GM19043 (cell line): Measurements from ENCODE around the gene UCKL1.
"Not testable (repeated sequence)": the region's sequence is repeated elsewhere in the genome, so short reads cannot be mapped to it uniquely, and the experiment has no call there.

Experiments
- ATAC-seq: cut with Tn5 transposase; IDR thresholded peaks from one replicate; pipeline ENCODE4 v1.9.1; 2021; ENCODE audit warnings: low read depth; ENCODE audit not compliant: unreplicated experiment

Gene UCKL1

DNA sequence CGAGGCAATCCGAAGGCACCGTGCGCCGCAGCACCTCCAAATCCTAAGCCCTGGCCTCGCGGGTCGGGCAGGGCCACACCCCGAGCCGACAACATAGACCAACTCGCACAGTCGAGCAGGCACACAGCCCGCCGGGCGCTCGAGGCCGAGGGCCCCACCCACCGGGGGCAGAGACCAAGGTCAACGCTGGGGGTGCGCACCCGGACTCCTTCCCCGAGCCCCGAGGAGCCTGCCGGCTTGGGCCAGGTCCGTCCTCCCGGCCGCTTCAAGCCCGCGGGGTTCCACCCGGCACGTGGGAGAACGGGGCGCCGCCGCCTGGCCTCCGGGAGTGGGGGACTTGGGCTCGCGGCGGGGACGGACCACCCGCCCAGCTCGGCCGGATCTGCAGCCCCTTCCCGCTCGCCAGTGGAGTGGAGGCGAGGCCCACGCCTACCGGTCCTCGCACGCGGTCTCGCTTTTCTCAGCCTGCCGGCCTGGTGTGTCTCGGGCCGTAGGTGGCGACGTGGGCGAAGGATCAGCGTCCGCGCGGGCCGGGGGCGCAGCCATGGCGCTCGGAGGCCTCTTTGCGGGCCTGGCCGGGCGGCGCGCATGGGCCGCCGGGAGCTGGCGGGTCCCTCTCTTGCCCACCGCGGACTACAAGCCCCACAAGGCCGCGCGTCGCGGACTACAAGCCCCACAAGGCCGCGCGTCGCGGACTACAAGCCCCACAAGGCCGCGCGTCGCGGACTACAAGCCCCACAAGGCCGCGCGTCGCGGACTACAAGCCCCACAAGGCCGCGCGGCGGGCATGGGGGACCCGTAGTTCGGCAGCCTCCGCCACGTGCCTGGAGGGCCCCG lies at the start of gene UCKL1:
Gene UCKL1 (minus strand): TSS at position 590 of the 837 bp plus-strand sequence. CDS start 44 bp downstream, at position 546.
- ATAC-seq: peak; percentile 60

DNA sequence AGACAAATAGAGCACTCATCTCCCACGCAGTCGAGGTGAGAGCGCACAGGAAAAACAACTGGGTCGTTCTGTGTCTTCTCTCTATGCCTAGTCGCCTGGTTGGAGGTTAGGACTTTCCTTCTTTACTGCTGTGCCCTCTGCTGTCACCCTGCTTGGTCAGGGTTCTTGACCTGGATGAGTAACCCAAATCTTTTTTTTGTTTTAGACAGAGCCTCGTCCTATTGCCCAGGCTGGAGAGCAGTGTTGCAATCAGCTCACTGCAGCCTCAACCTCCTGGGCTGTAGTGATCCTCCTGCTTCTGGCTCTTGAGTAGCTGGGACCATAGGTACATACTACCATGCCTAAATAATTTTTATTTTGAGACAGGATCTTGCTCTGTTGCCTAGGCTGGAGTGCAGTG lies 49.2 kb upstream of the UCKL1 start:
- ATAC-seq: no peak

DNA sequence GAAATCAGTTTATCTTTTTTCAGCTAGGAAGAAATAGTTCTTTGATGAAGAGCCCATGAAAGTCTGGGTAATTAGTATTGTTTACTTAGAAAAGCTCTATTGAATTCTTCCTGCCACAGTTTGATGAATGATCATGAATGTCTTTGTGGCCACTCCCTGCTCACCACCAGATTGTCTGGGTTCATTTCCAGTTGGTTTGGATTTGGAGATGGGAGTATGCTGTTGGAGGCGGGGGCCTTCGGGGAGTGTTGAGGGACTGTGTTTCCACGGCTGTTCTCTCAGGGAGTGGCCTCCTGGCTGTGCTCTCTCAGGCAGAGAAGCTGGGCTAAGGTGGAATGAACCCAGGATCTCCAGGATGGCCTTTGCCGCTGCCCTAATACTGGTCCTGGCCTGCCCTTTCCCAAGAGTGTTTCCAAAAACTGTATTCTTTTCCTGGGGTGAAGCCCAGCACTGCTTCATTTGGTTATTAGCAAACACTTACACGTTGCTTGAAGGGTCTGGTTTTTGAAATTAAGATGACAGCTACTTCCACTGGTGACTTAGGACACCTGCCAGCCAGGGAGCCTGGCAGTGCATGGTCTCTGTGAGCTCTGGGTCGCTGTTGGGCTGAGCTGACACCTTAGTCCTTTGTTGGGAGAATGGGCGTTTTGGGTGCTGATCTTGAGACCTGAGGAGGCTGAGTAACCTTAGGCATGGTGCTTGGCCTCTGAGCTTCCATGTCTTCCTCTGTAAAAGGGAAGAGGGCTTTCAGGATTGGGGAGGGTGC lies 47.9 kb upstream of the UCKL1 start:
- ATAC-seq: no peak

DNA sequence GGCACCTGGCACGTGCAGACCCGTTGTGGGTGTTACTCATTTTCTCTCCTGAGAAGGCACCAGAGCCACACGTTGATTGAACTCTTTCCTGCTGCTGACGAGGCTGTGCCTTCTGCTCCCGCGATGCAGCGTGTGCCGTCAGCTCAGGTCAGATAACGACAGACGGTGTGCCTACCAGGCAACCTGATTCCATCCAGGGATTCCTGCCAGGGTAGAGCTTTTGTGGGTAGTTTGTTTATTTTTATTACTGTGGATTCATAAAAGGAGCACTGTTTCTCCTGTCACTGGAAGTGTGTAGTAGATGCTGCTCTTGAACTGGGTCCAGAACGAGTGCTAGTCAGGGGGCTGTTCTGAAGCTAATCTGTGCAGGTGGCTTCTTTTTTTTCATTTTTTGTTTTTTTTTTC lies 45.4 kb upstream of the UCKL1 start:
- no peak for ATAC-seq

DNA sequence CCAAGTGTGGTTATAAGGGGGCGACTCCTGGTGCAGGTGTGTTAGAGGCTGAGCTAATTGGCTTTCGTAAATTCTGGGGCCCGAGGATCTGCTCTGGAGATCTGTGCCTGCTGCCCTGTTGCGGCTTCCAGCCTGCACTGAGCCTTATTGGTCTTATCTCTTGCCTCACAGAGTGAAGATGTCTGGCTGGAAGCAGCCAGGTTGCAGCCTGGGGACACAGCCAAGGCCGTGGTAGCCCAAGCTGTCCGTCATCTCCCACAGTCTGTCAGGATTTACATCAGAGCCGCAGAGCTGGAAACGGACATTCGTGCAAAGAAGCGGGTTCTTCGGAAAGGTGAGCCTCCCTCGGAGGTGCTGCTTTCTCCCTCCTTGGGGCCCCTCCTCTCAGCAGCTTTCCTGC lies 44.7 kb upstream of the UCKL1 start:
- ATAC-seq: no peak

DNA sequence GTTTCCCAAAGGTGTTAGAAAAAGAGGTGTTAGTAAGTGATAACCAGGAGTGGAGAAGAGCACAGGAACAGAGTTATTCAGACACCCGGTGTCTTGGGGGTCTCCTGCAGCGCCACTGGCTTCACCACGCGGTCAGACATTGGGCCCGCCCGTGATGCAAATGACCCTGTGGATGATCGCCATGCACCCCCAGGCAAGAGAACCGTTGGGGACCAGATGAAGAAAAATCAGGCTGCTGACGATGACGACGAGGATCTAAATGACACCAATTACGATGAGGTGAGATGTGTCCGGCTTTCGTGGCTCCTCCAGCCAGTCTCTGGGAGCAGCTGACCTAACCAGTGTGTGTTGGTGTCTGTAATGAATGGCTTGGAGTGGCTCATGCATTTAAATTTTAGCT lies 26.7 kb upstream of the UCKL1 start:
- ATAC-seq: no peak

DNA sequence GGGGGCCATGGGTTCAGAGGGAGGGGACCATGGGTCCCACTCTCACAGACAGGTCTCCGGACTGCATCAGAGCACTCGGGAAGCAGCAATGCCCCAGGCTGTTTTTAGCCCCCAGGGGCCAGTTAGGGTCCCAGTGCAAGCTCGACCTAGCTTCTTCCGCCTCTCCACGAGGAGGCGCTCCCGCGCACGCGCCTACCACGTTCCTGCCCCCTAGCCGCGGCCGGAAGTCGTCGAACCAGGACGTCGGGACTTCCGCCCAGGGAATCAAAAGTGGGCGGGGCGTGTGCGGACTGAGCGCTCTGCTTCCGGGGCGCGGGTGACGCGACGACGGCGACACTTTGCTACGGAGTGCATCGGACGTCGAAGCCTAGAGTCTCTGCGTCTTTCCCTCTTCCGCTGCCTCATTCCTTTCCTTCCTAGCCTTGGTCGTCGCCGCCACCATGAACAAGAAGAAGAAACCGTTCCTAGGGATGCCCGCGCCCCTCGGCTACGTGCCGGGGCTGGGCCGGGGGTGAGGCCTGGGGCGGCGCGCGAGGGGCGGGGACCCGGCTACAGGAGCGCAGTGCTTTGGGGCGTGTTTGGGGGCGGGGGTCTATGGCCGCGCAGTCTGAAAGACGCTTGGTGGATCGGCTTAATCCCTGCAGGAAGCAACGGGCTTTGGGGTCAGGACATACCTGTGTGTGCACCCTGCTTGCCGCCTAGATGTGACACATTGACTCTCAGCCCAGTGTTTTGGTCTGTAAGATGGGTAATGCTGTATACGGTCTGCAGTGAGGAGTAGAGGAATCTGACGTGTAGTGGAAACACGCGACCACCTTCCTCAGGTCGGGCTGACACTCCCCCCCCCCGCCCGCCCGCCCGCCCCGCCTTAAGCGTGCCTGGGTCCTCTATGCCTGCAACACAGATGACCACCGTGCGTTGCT lies 24.9 kb upstream of the UCKL1 start, which contains the start of gene PRPF6:
Gene PRPF6 (plus strand): TSS at position 327 of the 923 bp plus-strand sequence. CDS start 114 bp downstream, at position 441.
- ATAC-seq: peak; percentile 45

DNA sequence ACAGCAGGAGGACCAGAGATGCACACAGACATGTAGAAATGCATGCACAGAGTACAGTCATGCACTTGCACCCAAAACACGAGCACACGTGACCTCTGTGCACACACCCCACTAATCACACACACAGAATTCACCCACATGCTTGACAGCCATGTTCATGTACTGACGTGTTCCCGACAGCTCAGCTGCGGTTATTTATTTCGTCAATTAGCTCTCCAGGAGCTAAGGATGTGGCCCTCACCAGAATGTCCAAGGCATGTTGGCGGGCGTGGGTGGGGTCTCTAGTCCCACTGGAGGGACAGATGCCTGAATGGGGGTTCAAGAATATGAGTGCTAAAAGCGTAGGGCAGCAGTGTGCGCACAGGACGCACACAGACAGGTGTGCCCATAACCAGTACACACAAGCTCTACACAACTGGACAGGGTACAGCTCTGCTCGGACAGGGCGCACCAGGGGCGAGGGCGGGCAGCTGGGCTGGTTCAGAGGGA lies 24.1 kb upstream of the UCKL1 start:
- no peak for ATAC-seq

DNA sequence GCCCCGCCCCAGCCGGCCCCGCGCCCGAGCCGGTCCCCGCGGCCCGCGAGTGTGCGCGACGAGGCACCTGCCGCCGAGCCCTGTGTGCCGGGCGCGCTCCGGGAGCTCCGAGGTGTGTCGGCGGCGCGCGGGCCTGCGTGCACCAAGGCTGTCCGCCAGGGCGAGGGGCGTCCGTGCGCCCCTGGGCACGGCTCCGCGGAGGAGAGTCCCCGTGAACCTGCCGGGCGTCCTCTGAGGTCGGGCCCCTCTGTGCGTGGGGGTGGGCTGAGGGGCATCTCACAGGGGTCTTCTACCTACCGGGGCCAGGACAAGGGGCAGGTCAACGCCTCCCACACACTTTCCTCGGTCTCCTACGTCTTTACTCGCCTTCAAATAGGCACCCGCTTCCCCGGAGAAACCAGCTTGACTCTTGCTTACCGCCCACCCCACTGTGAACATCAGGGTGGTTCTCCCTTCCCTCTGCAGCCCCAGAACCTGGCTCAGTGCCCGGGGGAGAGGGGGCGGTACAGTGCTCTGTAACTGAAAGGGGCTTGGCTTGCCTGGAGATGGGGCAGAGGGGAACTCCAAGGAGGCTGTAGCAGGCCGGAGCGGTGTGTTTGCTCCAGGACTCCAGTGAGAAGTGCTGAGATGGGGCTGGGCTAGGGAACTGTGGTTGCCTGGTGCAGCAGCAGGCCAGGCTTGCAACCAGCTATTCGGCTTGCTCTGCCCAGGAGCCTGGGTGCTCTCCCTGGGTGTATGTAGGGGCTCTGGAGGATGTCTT lies 23.5 kb upstream of the UCKL1 start, which contains the start of gene SAMD10:
Gene SAMD10 (minus strand): TSS at position 86 of the 760 bp plus-strand sequence. CDS start 175 bp downstream, outside the sequence.
- ATAC-seq: no peak

DNA sequence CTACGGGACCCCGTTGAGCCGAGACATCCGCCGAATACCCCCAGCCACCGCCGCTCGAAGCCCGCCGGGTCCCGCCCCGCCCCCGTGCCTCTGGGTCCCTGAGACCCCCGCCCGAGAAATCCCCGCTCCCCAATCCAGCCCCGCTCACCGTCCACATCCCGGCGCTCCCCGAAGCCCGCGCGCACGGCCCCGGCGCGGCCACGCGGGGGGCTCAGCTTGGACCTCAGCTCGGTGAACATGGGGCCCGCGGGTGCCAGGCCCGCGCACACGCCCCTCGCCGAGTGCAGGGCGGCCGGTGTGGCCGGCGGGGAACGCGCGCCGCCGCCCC lies 23.0 kb upstream of the UCKL1 start:
- ATAC-seq: no peak

DNA sequence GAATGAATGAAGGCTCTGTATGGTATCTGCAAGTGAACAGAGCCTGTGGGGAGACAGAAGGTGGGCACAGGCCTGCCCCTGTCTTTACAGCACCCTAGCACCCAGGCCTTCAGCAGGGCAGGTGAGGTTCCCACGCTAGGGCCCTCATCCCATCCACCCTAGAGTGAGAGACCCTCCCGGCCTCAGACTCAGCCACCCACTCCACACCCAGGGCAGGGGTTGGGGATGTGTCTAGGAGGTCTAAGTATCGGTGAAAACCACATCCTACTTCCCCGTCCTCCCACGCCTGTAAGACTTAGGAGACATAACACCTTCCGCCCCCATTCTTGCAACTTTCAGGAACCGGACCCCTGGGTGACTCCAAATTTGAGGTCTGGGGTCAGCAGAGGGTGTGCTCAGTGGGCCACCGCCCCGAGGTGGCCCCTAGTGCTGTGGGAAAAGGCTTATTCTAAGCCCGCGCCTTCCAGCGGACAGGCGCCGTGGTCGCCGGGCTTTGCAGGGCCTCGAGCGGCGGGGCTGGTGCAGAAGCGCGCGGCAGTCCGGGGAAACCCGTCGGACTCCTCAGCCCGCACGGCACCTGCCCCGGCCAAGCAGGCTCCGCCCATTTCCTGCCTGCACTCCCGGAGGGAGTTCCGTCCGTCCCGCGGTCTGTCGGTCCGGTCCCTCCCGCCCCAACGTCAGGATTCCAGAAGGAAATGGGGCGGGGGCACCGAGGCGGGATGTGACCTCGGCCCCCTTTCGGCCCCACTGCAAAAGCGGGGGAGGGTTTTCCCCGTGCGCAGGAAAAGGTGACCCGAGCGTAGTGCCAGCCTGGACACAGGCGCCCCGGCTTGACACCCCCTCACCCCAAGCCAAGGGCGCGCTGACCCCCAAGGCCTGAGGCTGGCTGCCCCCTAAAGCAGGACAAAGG lies 22.4 kb upstream of the UCKL1 start:
- no peak for ATAC-seq

DNA sequence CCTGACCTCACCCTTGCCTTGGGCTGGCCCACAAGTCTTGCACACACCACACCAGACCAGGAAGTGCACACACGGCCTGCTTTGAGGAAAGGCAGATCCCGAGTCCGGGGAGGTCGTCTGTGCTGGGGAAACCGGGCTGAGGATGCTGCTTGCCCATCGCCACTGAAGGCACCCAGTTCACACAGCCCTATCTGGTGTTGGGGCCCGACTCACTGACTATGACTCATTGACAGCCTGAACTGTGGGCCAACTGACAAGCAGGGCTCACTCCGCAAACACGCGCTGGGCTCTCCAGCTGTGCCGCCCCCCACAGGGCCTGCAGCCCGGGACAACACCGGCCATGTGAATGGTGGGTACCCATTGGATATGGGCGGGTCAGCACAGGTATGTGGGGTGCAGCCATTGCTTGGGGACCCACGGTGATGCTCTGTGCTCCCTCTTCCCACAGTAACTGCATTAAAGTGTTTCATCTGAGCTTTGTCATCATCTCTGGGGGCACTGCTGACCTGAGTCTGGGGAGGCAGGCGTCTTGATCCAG lies 21.6 kb upstream of the UCKL1 start:
- no peak for ATAC-seq

DNA sequence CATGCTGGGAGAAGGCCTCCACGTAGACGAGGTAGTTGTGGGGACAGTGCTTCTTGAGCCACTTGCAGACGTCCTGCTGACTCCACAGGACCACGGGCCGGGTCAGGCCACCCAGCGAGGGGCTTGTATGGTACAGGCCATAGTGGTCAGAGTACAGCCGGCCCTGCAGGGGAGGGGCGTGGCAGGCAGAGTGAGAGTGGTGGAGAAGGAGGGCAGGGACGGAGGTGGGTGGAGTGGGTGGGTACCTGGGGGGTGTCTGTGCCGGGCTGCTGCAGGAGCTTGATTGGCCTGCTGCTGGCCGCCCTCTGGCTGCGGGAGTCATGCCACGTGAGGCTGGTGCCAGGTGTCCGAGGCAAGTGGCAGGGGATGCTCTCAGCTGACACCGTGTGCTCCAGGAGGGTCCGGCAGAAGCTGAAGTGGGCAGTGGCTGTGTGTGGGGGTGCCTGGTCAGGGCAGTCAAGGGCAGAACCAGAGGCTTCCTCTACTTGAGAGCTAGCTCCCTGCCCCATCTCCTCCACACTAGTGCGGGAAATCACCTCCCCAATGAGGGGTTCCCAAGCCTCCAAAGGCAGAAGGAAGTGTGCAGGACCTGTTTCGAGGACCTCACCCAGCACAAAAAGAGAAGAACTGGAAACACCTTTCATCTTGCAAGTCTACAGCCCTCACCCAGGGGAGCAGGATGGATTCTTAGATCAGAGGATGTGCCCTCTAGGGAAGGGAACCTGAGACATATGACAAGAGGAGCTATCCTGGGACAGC lies 20.9 kb upstream of the UCKL1 start:
- ATAC-seq: no peak

DNA sequence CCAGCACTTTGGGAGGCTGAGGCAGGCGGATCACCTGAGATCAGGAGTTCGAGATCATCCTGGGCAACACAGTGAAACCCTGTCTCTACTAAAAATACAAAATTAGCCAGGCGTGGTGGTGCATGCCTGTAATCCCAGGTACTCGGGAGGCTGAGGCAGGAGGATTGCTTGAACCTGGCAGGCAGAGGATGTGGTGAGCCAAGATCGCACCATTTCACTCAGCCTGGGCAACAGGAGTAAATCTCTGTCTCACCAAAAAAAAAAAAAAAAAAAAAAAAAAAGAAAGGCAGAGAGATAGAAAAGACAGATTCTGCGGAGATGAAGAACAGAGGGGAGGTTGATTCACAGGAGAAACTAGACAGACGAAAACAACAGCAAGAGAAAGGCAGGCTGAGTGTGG lies 20.3 kb upstream of the UCKL1 start:
- ATAC-seq: not testable (repeated sequence)

DNA sequence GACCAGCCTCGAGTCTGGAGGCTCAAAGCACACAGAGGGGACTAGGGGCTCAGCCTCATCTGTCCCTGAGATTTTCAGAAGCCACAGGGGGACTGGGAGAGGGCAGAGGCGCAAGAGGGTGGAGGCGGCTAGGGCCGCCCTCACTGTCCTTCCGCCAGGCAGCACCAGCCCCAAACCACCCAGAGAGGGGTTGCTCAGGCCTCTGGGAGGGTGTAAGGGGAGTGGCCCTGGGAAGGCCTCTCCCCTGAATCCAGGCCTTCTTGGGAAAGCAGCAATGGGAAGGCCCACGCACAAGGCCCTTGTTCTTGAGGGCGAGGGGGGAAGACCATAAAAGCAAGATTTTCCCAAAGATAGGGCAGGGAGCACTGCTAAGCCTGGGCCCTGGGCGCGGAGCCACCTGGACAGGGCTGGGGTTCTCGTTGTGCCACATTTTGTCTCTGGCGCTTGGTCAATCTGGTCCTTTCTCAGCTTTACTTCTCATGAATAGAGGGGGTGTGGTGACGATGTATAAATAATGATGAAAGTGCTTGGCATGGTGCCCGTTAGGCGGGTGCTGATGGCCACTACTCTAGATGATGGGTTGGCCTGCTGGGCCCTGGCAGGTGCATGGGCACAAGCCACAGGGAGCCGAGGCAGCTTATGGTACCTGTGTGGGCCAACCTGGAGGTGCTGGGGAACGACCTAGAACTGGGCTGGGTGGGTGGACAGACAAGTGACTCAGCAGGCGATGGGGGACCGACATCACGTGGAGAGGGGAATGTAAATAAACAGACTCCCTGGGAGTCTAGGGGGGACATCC lies 18.4 kb upstream of the UCKL1 start:
- ATAC-seq: no peak

DNA sequence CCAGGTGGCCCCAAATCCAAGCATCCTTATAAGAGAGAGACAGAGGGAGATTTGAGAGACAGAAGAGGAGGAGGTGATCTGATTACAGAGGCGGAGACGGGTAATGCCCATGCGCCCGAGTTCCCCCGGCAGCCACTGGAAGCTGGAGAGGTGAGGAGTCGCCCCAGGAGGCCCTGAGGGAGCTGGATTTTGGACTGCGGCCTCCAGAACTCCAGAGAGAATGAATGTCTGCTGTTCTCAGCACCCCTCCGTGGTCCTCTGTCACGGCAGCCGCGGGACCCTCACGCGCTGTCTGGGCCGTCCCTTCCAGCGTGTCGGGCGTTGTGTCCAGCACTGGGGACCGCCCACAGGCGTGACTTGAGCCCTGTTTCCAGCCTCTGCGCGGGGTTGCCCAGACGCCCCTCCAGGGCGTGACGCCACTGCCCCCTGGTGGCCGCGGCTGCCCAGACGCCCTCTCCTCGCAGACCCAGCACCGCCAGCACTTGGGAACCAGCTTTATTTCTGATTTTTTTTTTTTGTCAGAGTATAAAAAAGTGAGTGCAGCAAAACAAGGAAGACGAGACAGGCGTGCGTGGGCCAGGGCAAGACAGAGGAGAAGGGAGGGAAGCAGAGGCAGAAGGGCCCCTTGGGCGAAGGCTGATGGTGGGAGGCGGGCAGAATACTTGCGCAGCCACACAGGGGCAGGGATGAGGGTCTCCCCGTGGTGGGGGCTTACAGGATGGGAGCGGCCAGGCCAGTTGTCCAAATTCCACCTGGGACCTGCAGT lies 17.6 kb upstream of the UCKL1 start:
- ATAC-seq: no peak
